GM12878 (cell line): Measurements from ENCODE around the gene ARPC1A. TPM values are rescaled to one million over a fixed set of nuclear protein-coding genes. Genes with fewer than 3 reads are reported as not detected.

Experiments used
- EED ChIP-seq: sonication (generic); IDR thresholded peaks from 2 replicates; pipeline ENCODE4 v1.6.1; 2016; ENCODE audit warnings: antibody characterized with exemption, low read depth
- TAF1 ChIP-seq: IDR thresholded peaks from 2 replicates; pipeline ENCODE4 v1.6.1; 2011; ENCODE audit warnings: mild to moderate bottlenecking, low read depth, low read length, borderline replicate concordance
- polyA plus RNA-seq, 11 experiments: library from polyadenylated mRNA; depleted of rRNA in 4 of 11; unstranded in 6 of 11; stranded (reverse) in 5 of 11; fragments of >200 nt; fragmentation: Nextera tagmentation in 4 of 11; fragmentation: Illumina TruSeq in 1 of 11; extraction: Ambion mirVana in 4 of 11; extraction: Trizol in 1 of 11; gene quantifications; 1 replicate in 1 of 11; 2 replicates in 10 of 11; pipeline versions ENCODE4 v1.2.1 to v1.2.3, GENCODE V29; 2011 to 2016; ENCODE audit warnings: inconsistent platforms in 2 of 11, missing spikeins in 2 of 11, low read depth in 1 of 11
- total RNA-seq, 4 experiments: library from RNA; depleted of rRNA in 3 of 4; stranded (reverse); fragments of >200 nt in 3 of 4; fragmentation: Illumina TruSeq in 1 of 4; extraction: Trizol in 1 of 4; gene quantifications; 2 replicates each; pipeline versions ENCODE4 v1.2.1 to v1.2.3, GENCODE V29; 2013 to 2021
- TF ChIP-seq, protein P1 (sequence below): fragments of 450-650 bp; IDR thresholded peaks from 2 replicates; pipeline ENCODE4 v1.6.1; 2017; ENCODE audit warnings: borderline replicate concordance
- TF ChIP-seq, protein P2 (sequence below): IDR thresholded peaks from 2 replicates; pipeline ENCODE4 v1.6.1; 2011; ENCODE audit warnings: borderline replicate concordance, low read depth, mild to moderate bottlenecking, moderate library complexity, low read length; ENCODE audit not compliant: insufficient read depth, poor library complexity, severe bottlenecking
- TF ChIP-seq, protein P3 (sequence below): fragments of 450-650 bp; formaldehyde crosslinking; IDR thresholded peaks from 2 replicates; pipeline ENCODE4 v1.5.0; 2022; ENCODE audit warnings: mild to moderate bottlenecking, missing genetic modification characterization

ARPC1A gene
- total and polyA plus RNA-seq, 10 of the 15 experiments (the other 5 are each of a cell fraction or from before 2014, with no cell fraction given), result 42.3 to 152 (median 72.1) TPM

DNA sequence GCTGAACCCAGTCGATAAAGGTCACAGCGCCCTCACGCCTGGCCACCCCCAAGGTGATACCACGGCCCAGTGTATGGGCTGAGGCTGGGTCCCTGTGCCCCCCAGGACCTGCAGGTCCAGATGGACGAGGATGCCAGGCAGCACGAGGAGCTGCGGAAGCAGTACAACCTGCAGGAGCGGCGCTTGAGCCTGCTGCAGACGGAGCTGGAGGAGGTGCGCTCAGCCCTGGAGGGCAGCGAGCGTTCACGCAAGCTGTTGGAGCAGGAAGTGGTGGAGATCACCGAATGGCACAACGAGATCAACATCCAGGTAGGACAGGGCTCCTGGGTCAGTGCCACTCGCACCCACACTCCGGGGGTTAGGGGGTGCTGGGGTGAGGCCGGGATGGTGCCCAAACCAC is 24.2 kb upstream of the ARPC1A start (continued):
- TF ChIP-seq, protein P1, sequence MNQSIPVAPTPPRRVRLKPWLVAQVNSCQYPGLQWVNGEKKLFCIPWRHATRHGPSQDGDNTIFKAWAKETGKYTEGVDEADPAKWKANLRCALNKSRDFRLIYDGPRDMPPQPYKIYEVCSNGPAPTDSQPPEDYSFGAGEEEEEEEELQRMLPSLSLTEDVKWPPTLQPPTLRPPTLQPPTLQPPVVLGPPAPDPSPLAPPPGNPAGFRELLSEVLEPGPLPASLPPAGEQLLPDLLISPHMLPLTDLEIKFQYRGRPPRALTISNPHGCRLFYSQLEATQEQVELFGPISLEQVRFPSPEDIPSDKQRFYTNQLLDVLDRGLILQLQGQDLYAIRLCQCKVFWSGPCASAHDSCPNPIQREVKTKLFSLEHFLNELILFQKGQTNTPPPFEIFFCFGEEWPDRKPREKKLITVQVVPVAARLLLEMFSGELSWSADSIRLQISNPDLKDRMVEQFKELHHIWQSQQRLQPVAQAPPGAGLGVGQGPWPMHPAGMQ, result no peak
- TF ChIP-seq, protein P2, sequence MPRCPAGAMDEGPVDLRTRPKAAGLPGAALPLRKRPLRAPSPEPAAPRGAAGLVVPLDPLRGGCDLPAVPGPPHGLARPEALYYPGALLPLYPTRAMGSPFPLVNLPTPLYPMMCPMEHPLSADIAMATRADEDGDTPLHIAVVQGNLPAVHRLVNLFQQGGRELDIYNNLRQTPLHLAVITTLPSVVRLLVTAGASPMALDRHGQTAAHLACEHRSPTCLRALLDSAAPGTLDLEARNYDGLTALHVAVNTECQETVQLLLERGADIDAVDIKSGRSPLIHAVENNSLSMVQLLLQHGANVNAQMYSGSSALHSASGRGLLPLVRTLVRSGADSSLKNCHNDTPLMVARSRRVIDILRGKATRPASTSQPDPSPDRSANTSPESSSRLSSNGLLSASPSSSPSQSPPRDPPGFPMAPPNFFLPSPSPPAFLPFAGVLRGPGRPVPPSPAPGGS, result no peak
- TF ChIP-seq EED (no peak), TAF1 (no peak)
- TF ChIP-seq, protein P3, sequence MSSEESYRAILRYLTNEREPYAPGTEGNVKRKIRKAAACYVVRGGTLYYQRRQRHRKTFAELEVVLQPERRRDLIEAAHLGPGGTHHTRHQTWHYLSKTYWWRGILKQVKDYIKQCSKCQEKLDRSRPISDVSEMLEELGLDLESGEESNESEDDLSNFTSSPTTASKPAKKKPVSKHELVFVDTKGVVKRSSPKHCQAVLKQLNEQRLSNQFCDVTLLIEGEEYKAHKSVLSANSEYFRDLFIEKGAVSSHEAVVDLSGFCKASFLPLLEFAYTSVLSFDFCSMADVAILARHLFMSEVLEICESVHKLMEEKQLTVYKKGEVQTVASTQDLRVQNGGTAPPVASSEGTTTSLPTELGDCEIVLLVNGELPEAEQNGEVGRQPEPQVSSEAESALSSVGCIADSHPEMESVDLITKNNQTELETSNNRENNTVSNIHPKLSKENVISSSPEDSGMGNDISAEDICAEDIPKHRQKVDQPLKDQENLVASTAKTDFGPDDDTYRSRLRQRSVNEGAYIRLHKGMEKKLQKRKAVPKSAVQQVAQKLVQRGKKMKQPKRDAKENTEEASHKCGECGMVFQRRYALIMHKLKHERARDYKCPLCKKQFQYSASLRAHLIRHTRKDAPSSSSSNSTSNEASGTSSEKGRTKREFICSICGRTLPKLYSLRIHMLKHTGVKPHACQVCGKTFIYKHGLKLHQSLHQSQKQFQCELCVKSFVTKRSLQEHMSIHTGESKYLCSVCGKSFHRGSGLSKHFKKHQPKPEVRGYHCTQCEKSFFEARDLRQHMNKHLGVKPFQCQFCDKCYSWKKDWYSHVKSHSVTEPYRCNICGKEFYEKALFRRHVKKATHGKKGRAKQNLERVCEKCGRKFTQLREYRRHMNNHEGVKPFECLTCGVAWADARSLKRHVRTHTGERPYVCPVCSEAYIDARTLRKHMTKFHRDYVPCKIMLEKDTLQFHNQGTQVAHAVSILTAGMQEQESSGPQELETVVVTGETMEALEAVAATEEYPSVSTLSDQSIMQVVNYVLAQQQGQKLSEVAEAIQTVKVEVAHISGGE (CRISPR knock-in tag), result no peak
